Keratinocyte (primary cell): Measurements from ENCODE around the gene UVSSA. TPM values are rescaled to one million over a fixed set of nuclear protein-coding genes. Genes with fewer than 3 reads are reported as not detected.

Experiments
- DNase-seq: peaks from one replicate; pipeline ENCODE4 v3.0.0-alpha.2; 2011; ENCODE audit warnings: low read depth, missing footprints, low spot score
- FAIRE-seq: peaks from 2 replicates; lab custom pipeline; 2011; peaks lifted over from hg19 to GRCh38; lab: Jason Lieb, UNC
- H2AFZ ChIP-seq: 2 replicates; pipeline ENCODE4 v1.6.0; 2012; ENCODE audit warnings: low read length, control low read depth, inconsistent platforms; ENCODE audit not compliant: control insufficient read depth
- H3K27ac ChIP-seq: 2 replicates; pipeline ENCODE4 v1.5.1; 2011; ENCODE audit warnings: low read length; ENCODE audit not compliant: control insufficient read depth, insufficient read depth
- H3K27me3 ChIP-seq: 3 replicates; pipeline ENCODE4 v1.6.0; 2011; ENCODE audit warnings: low read length; ENCODE audit not compliant: control insufficient read depth, insufficient read depth; ENCODE audit errors: extremely low read depth
- H3K36me3 ChIP-seq, 2 experiments: 2 replicates in 1 of 2; 3 replicates in 1 of 2; pipeline ENCODE4 v1.5.1; 2011; ENCODE audit warnings: low read length in 2 of 2, mild to moderate bottlenecking in 1 of 2; ENCODE audit not compliant: control insufficient read depth in 2 of 2, insufficient read depth in 2 of 2; ENCODE audit errors: extremely low read depth in 1 of 2
- H3K4me1 ChIP-seq: 3 replicates; pipeline ENCODE4 v1.5.1; 2011; ENCODE audit warnings: low read length; ENCODE audit not compliant: control insufficient read depth, insufficient read depth; ENCODE audit errors: extremely low read depth
- H3K4me2 ChIP-seq: 3 replicates; pipeline ENCODE4 v1.6.0; 2011; ENCODE audit warnings: low read depth, low read length; ENCODE audit not compliant: control insufficient read depth, insufficient read depth; ENCODE audit errors: extremely low read depth
- H3K4me3 ChIP-seq, 3 experiments: fragments of 200-600 bp in 1 of 3; sonication (generic) in 1 of 3; 2 replicates in 2 of 3; 3 replicates in 1 of 3; pipeline ENCODE4 v1.5.1; 2011 to 2016; ENCODE audit warnings: low read length in 3 of 3, mild to moderate bottlenecking in 3 of 3, control low read depth in 2 of 3, inconsistent platforms in 1 of 3, low read depth in 1 of 3, mixed read lengths in 1 of 3, mixed run types in 1 of 3, moderate library complexity in 1 of 3; ENCODE audit not compliant: control insufficient read depth in 2 of 3, insufficient read depth in 2 of 3; ENCODE audit errors: extremely low read depth in 1 of 3
- H3K79me2 ChIP-seq: 2 replicates; pipeline ENCODE4 v1.6.0; 2012; ENCODE audit warnings: low read length; ENCODE audit not compliant: control insufficient read depth, insufficient read depth
- H3K9ac ChIP-seq: 3 replicates; pipeline ENCODE4 v1.6.0; 2011; ENCODE audit warnings: low read length; ENCODE audit not compliant: control insufficient read depth, insufficient read depth; ENCODE audit errors: extremely low read depth
- H3K9me1 ChIP-seq: 3 replicates; pipeline ENCODE4 v1.6.0; 2011; ENCODE audit warnings: low read length; ENCODE audit not compliant: control insufficient read depth, insufficient read depth; ENCODE audit errors: extremely low read depth
- H3K9me3 ChIP-seq: 2 replicates; pipeline ENCODE4 v1.5.1; 2012; ENCODE audit warnings: low read depth, low read length; ENCODE audit not compliant: control insufficient read depth
- H4K20me1 ChIP-seq: 3 replicates; pipeline ENCODE4 v1.6.0; 2011; ENCODE audit warnings: low read length; ENCODE audit not compliant: control insufficient read depth, insufficient read depth; ENCODE audit errors: extremely low read depth
- CTCF ChIP-seq, 3 experiments: IDR thresholded peaks in 1 of 3; conservative IDR thresholded peaks in 1 of 3; optimal IDR thresholded peaks in 1 of 3; 2 replicates in 2 of 3; 3 replicates in 1 of 3; pipeline versions ENCODE3 to v1.5.1; 2011; ENCODE audit warnings: low read length in 3 of 3, mild to moderate bottlenecking in 3 of 3, moderate library complexity in 2 of 3, control low read depth in 1 of 3, inconsistent platforms in 1 of 3; ENCODE audit not compliant: insufficient read depth in 2 of 3; ENCODE audit errors: extremely low read depth in 1 of 3
- EZH2 ChIP-seq: IDR thresholded peaks from one replicate; pipeline ENCODE4 v1.6.1; 2012; ENCODE audit warnings: inconsistent platforms, mild to moderate bottlenecking, low read length, moderate library complexity
- dilution Hi-C: fragments of 300-500 bp; cut with MboI; formaldehyde crosslinking; loops from one replicate; pipeline ENCODE4 v1.7.0; 2020; ENCODE audit warnings: low sequenced_read_pairs; ENCODE audit not compliant: extremely low pct_ligation_motif_present
- polyA plus RNA-seq, 5 experiments: library from polyadenylated mRNA; depleted of rRNA in 3 of 5; stranded (reverse) in 3 of 5; stranded (forward) in 1 of 5; unstranded in 1 of 5; fragments of >200 nt; gene quantifications; 1 replicate in 1 of 5; 2 replicates in 3 of 5; 3 replicates in 1 of 5; pipeline versions ENCODE4 v1.2.1 to v1.2.3, GENCODE V29; 2011 to 2012; ENCODE audit warnings: missing spikeins in 2 of 5, low read depth in 1 of 5, low replicate concordance in 1 of 5

UVSSA gene
- polyA plus RNA-seq, 1 donor (not counting 4 experiments of a cell fraction or from before 2014, with no cell fraction given) = 4.7 TPM

GRCh38 chr4:1398681-1399507, 51.9 kb downstream of the UVSSA start:
- Histone ChIP-seq H3K36me3 (no peaks in the 10 kb centered on the region), H3K27ac (no peak overlapping the region), H3K27me3 (peaks cover 39% of the 10 kb centered on the region), H3K4me1 (no peaks in the 10 kb centered on the region), H3K4me2 (no peak overlapping the region), H3K79me2 (no peaks in the 10 kb centered on the region), H4K20me1 (no peaks in the 10 kb centered on the region), H3K4me3 (no peak overlapping the region), H3K9me3 (peaks cover 10% of the 10 kb centered on the region), H2AFZ (no peak overlapping the region), H3K9ac (no peak overlapping the region), H3K9me1 (no peaks in the 10 kb centered on the region)
- DNase-seq (no peak), FAIRE-seq (no peak)
- TF ChIP-seq EZH2 (no peak), CTCF (optimal IDR thresholded peaks at IDR 0.05 in 1 of 3, IDR thresholded peaks at IDR 0.05 in 1 of 3, conservative IDR thresholded peaks at IDR 0.05 in 1 of 3; ENCODE audit: extremely low read depth in 1 of 3, insufficient read depth in 2 of 3, low read length in 3 of 3) (no peak)
- dilution Hi-C loops = no loop called here

- no peak overlapping the region for H3K4me3 ChIP-seq
- no peaks in the 10 kb centered on the region for H3K9me1 ChIP-seq
- H3K9me3 ChIP-seq = peaks cover 10% of the 10 kb centered on the region
- H3K9ac ChIP-seq = no peak overlapping the region
- H2AFZ ChIP-seq = no peak overlapping the region
- no peak for TF ChIP-seq EZH2
- TF ChIP-seq CTCF (optimal IDR thresholded peaks at IDR 0.05 in 1 of 3, IDR thresholded peaks at IDR 0.05 in 1 of 3, conservative IDR thresholded peaks at IDR 0.05 in 1 of 3; ENCODE audit: extremely low read depth in 1 of 3, insufficient read depth in 2 of 3, low read length in 3 of 3) = no peak
- H3K36me3 ChIP-seq = no peaks in the 10 kb centered on the region
- no peaks in the 10 kb centered on the region for H3K4me1 ChIP-seq
- no peaks in the 10 kb centered on the region for H3K79me2 ChIP-seq
- H3K4me2 ChIP-seq = no peak overlapping the region
- no peak for FAIRE-seq
- no peak overlapping the region for H3K27ac ChIP-seq
- no peak for DNase-seq
- H4K20me1 ChIP-seq = no peaks in the 10 kb centered on the region
- dilution Hi-C loops = loop anchor here (25.0 kb wide), 1 partner anchor 238 kb away; no protein-coding TSS in a partner anchor
- H3K27me3 ChIP-seq = peaks cover 47% of the 10 kb centered on the region
Measured at GRCh38 chr4:1399508-1400190, 52.6 kb downstream of the UVSSA start.
